WTC11 (cell line): ENCODE data around the gene MFSD12. TPM values are rescaled to one million over a fixed set of nuclear protein-coding genes. Genes with fewer than 3 reads are reported as not detected.
"Not testable (repeated sequence)": the region's sequence is repeated elsewhere in the genome, so short reads cannot be mapped to it uniquely, and the experiment has no call there.

ENCODE experiments used
- ATAC-seq: fragments of 200-7000 bp; cut with Tn5 transposase; 2 replicates; pipeline ENCODE4 v1.10.0; 2021; ENCODE audit warnings: mild to moderate bottlenecking, moderate library complexity
- CTCF ChIA-PET: fragments of 300-600 bp; sonication (Branson Sonifier 250); formaldehyde crosslinking; loops from one replicate; lab custom pipeline; 2021; ENCODE audit warnings: antibody characterized with exemption; lab: Charles Lee
- POLR2A ChIA-PET: fragments of 350-600 bp; sonication (Branson Sonifier 250); formaldehyde crosslinking; loops from one replicate; lab custom pipeline; 2021; ENCODE audit warnings: antibody characterized with exemption; lab: Charles Lee
- DNase-seq: peaks from one replicate; pipeline ENCODE4 v3.0.0; 2021; ENCODE audit warnings: low spot score
- H3K27ac Mint-ChIP-seq: 2 replicates; pipeline ENCODE4 v1.8.0; 2021; ENCODE audit warnings: mixed read lengths
- H3K27me3 Mint-ChIP-seq: 2 replicates; pipeline ENCODE4 v1.8.0; 2021; ENCODE audit warnings: low read depth, mild to moderate bottlenecking, moderate library complexity, mixed read lengths
- H3K36me3 Mint-ChIP-seq: 2 replicates; pipeline ENCODE4 v1.8.0; 2021; ENCODE audit warnings: mixed read lengths
- H3K4me1 Mint-ChIP-seq: 2 replicates; pipeline ENCODE4 v1.8.0; 2022; ENCODE audit warnings: mixed read lengths
- H3K4me3 Mint-ChIP-seq: 2 replicates; pipeline ENCODE4 v1.8.0; 2021; ENCODE audit warnings: mild to moderate bottlenecking, moderate library complexity, mixed read lengths
- H3K9me3 Mint-ChIP-seq: 2 replicates; pipeline ENCODE4 v1.8.0; 2021; ENCODE audit warnings: mixed read lengths
- ARID4B ChIP-seq: sonication (generic); formaldehyde crosslinking; IDR thresholded peaks from 2 replicates; pipeline ENCODE4 v1.8.0; 2023; ENCODE audit warnings: missing genetic modification reagents, mild to moderate bottlenecking, borderline replicate concordance
- CDX4 ChIP-seq: fragments of 250-450 bp; sonication (Bioruptor Pico); IDR thresholded peaks from 2 replicates; pipeline ENCODE4 v1.9.0; 2021; ENCODE audit warnings: moderate library complexity, mild to moderate bottlenecking, inconsistent platforms, borderline replicate concordance
- ETV6 ChIP-seq: sonication (generic); formaldehyde crosslinking; IDR thresholded peaks from 2 replicates; pipeline ENCODE4 v1.8.1; 2022; ENCODE audit warnings: mild to moderate bottlenecking, missing genetic modification reagents
- HMGA2 ChIP-seq: fragments of 250-450 bp; sonication (Bioruptor Pico); IDR thresholded peaks from 2 replicates; pipeline ENCODE4 v1.4.0; 2021; ENCODE audit warnings: mild to moderate bottlenecking, moderate library complexity
- PRDM15 ChIP-seq: sonication (generic); formaldehyde crosslinking; IDR thresholded peaks from 2 replicates; pipeline ENCODE4 v1.8.0; 2022; ENCODE audit warnings: missing genetic modification reagents
- SOX15 ChIP-seq: fragments of 250-450 bp; sonication (Bioruptor Pico); IDR thresholded peaks from 2 replicates; pipeline ENCODE4 v1.9.0; 2021; ENCODE audit warnings: mild to moderate bottlenecking
- SP1 ChIP-seq: sonication (generic); formaldehyde crosslinking; conservative IDR thresholded peaks from 2 replicates; pipeline ENCODE4 v1.8.1; 2022; ENCODE audit warnings: missing genetic modification reagents
- TEAD4 ChIP-seq: sonication (generic); formaldehyde crosslinking; IDR thresholded peaks from 2 replicates; pipeline ENCODE4 v1.8.0; 2022; ENCODE audit warnings: mild to moderate bottlenecking, missing genetic modification reagents
- ZBTB43 ChIP-seq: sonication (generic); formaldehyde crosslinking; IDR thresholded peaks from 2 replicates; pipeline ENCODE4 v1.8.1; 2023; ENCODE audit warnings: mild to moderate bottlenecking, missing genetic modification reagents
- ZNF138 ChIP-seq: sonication (generic); formaldehyde crosslinking; conservative IDR thresholded peaks from 2 replicates; pipeline ENCODE4 v1.8.1; 2022; ENCODE audit warnings: mild to moderate bottlenecking, moderate library complexity, missing genetic modification reagents
- ZNF219 ChIP-seq: sonication (generic); formaldehyde crosslinking; IDR thresholded peaks from 2 replicates; pipeline ENCODE4 v1.8.0; 2023; ENCODE audit warnings: missing genetic modification reagents, mild to moderate bottlenecking, borderline replicate concordance
- total RNA-seq: library from RNA; stranded (reverse); gene quantifications from 3 replicates; pipeline ENCODE4 v1.2.3, GENCODE V29; 2021
- TF ChIP-seq, protein P1 (sequence below): sonication (generic); formaldehyde crosslinking; conservative IDR thresholded peaks from 2 replicates; pipeline ENCODE4 v1.8.1; 2022; ENCODE audit warnings: mild to moderate bottlenecking, missing genetic modification reagents

The MFSD12 gene
- total RNA-seq, 1 experiment from 2014 or later: 59.9 TPM

DNA sequence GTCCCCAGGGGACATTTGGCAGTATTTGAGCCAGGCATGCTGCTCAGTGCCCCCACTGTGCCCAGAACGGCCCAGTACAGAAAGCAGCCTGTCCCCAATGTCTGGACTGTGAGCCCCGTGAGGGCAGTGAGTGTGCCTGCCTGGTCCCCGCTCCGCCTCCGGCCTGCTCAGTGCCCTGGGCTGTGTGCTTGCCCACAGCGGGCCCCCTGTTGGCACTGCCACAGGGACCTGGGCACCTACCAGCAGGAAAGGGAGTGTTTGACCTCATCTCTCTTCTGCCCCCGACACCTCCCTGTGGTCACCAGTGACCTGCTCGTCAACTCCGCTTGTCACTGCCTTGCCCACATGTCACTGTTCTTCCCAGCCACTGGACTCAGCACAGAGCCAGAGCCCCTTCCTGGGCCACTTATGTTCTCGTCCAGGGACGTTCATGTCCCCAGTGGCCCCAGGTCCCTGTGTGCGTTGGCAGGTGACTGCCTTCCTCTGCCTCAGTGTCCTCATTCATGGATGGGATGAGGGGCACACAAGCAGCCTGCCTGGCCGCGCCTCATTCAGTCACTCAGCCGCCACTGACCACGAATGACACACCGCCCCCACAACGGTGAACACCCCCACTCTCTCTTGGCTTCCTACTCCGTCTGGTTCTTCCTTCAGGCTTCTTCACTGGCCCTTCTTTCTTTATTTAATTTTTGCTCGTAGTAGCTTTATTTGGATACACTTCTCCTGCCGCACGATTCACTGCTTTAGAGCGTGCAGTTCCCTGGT, 48.4 kb downstream of the MFSD12 start:
- ATAC-seq: no peak
- Mint-ChIP-seq H3K4me1 (peaks cover 18% of the 10 kb centered on the region), H3K36me3 (peaks cover 12% of the 10 kb centered on the region; the same call in 1 of the 2 replicates), H3K9me3 (no peaks in the 10 kb centered on the region), H3K27ac (peak overlapping the region; percentile 83; the same call in 1 of the 2 replicates), H3K4me3 (no peak overlapping the region), H3K27me3 (no peaks in the 10 kb centered on the region; the same call in 1 of the 2 replicates)
- DNase-seq: no peak
- POLR2A ChIA-PET: interaction anchor here (0.7 kb wide), 1 partner anchor 9 kb away, joined by 7 read pairs; no protein-coding TSS in a partner anchor
- TF ChIP-seq SP1 (CRISPR knock-in tag): no peak
- CTCF ChIA-PET: interaction anchor here (1.2 kb wide), 1 partner anchor 17 kb away, joined by 4 read pairs; no protein-coding TSS in a partner anchor

DNA sequence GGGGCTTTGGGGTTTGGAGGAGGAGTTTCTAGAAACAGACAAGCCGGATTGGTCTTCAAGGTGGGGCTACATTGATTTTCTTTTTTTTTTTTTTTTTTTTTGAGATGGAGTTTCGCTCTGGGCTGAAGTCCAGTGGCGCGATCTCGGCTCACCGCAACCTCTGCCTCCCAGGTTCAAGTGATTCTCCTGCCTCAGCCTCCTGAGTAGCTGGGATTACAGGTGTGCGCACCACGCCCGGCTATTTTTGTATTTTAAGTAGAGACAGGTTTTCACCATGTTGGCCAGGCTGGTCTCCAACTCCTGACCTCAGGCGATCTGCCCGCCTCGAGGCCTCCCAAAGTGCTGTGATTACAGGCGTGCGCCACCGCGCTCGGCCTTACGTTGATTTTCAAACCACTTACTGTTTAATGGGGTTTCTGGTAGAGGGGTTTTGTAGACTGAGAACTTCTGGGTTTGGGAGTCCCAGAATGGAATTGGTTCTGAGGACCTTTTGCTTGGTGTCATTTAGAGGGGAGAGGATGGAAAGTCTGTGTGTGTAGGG, 49.2 kb downstream of the MFSD12 start:
- H3K9me3 Mint-ChIP-seq, CTCF ChIA-PET, H3K27me3 Mint-ChIP-seq, H3K27ac Mint-ChIP-seq, DNase-seq, ATAC-seq: not testable (repeated sequence)
- POLR2A ChIA-PET: interaction anchor here (0.7 kb wide), 2 partner anchors 10 to 24 kb away, joined by 4 to 7 read pairs; no protein-coding TSS in a partner anchor
- Mint-ChIP-seq H3K4me3 (peak overlapping the region; percentile 85), H3K36me3 (peaks cover 12% of the 10 kb centered on the region; the same call in 1 of the 2 replicates), H3K4me1 (peaks cover 18% of the 10 kb centered on the region)

- no peaks in the 10 kb centered on the region for H3K9me3 Mint-ChIP-seq
- ATAC-seq (peak; percentile 14), DNase-seq (peak; percentile 42)
- POLR2A ChIA-PET: interaction anchor here (0.7 kb wide), 1 partner anchor 23 kb away, joined by 4 read pairs; no protein-coding TSS in a partner anchor
- peaks cover 18% of the 10 kb centered on the region for H3K4me1 Mint-ChIP-seq
- peak overlapping the region; percentile 78; the same call in 1 of the 2 replicates for H3K27ac Mint-ChIP-seq
- H3K4me3 Mint-ChIP-seq: peak overlapping the region; percentile 85
- no peaks in the 10 kb centered on the region; the same call in 1 of the 2 replicates for H3K27me3 Mint-ChIP-seq
- CTCF ChIA-PET: interaction anchor here (0.6 to 1.4 kb wide), 5 partner anchors 19 to 69 kb away, joined by 3 to 6 read pairs (median 5); no protein-coding TSS in a partner anchor
- H3K36me3 Mint-ChIP-seq: peaks cover 12% of the 10 kb centered on the region; the same call in 1 of the 2 replicates
- no peak for TF ChIP-seq PRDM15
- no peak for TF ChIP-seq ZBTB43 (CRISPR knock-in tag)
- no peak for TF ChIP-seq TEAD4
- no peak for TF ChIP-seq HMGA2 (CRISPR knock-in tag)
- TF ChIP-seq CDX4 (CRISPR knock-in tag): no peak
- TF ChIP-seq ZNF219 (CRISPR knock-in tag): no peak
- no peak for TF ChIP-seq SOX15 (CRISPR knock-in tag)
- TF ChIP-seq, protein P1, sequence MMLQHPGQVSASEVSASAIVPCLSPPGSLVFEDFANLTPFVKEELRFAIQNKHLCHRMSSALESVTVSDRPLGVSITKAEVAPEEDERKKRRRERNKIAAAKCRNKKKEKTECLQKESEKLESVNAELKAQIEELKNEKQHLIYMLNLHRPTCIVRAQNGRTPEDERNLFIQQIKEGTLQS: no peak
- TF ChIP-seq ETV6 (CRISPR knock-in tag): no peak
- TF ChIP-seq ZNF138: no peak
- TF ChIP-seq ARID4B: no peak
These were observed 49.8 kb downstream of the MFSD12 start for GRCh38 chr19:3507371-3508120.
